ENCODE measurements around the gene ZNF524.
"Not testable (repeated sequence)": the region's sequence is repeated elsewhere in the genome, so short reads cannot be mapped to it uniquely, and the experiment has no call there.

GRCh38 chr19:55583897-55584296 is 16.2 kb upstream of the ZNF524 start:
- TF ChIP-seq POLR2AphosphoS5 (IDR thresholded peaks at IDR 0.05; ENCODE audit: low read depth, low read length); CTCF (IDR thresholded peaks at IDR 0.05): not testable (repeated sequence)
